Measurements from ENCODE around the gene NOX1. TPM values are rescaled to one million over a fixed set of nuclear protein-coding genes. Genes with fewer than 3 reads are reported as not detected.
"Not testable (repeated sequence)": the region's sequence is repeated elsewhere in the genome, so short reads cannot be mapped to it uniquely, and the experiment has no call there.

Gene NOX1
- total RNA-seq, 2 donors from 2014 or later = not detected

GRCh38 chrX:100819837-100820666 lies 54.1 kb downstream of the NOX1 start, which contains the start of gene CSTF2:
Gene CSTF2 (plus strand): TSS chrX:100820391. CDS start chrX:100820417, 26 bp downstream.
- Histone ChIP-seq H3K27me3 (replicated peaks; ENCODE audit: insufficient read depth) (no peaks in the 10 kb centered on the region), H3K27ac (peak within 1 kb of the TSS in 1 of 2 donors; percentile 12), H3K4me1 (ENCODE audit: control insufficient read depth in 1 of 2, low read depth in 2 of 2) (no peaks in the 10 kb centered on the region), H3K9me3 (no peaks in the 10 kb centered on the region), H3K4me3 (peak within 1 kb of the TSS; percentile 73), H3K36me3 (peaks cover 4% of the 10 kb centered on the region)
- DNase-seq (ENCODE audit: low spot score) (peak; percentile 6), ATAC-seq (ENCODE audit: insufficient number of reproducible peaks, low FRiP score, low read depth) (peak; percentile 50)
- TF ChIP-seq CTCF (IDR thresholded peaks at IDR 0.05) = peak; percentile 14

- no peak for ATAC-seq (ENCODE audit: insufficient number of reproducible peaks, low FRiP score, low read depth)
- peak overlapping the region in 1 of 2 donors; percentile 12 for H3K27ac ChIP-seq
These were observed 54.7 kb downstream of the NOX1 start for GRCh38 chrX:100819534-100819836.

GRCh38 chrX:100817340-100817739 lies 56.8 kb downstream of the NOX1 start:
- no peaks in the 10 kb centered on the region for H3K27me3 ChIP-seq (replicated peaks; ENCODE audit: insufficient read depth)
- no peaks in the 10 kb centered on the region for H3K9me3 ChIP-seq
- ATAC-seq (ENCODE audit: insufficient number of reproducible peaks, low FRiP score, low read depth) (no peak), DNase-seq (ENCODE audit: low spot score) (no peak)
- no peaks in the 10 kb centered on the region for H3K36me3 ChIP-seq
- no peak overlapping the region for H3K27ac ChIP-seq
- no peak overlapping the region for H3K4me3 ChIP-seq
- TF ChIP-seq CTCF (IDR thresholded peaks at IDR 0.05) = no peak
- no peaks in the 10 kb centered on the region for H3K4me1 ChIP-seq (ENCODE audit: control insufficient read depth in 1 of 2, low read depth in 2 of 2)

More at GRCh38 chrX:100819534-100819836, 54.7 kb downstream of the NOX1 start:
- no peak for TF ChIP-seq CTCF (IDR thresholded peaks at IDR 0.05)
- Histone ChIP-seq H3K27me3 (replicated peaks; ENCODE audit: insufficient read depth) (no peaks in the 10 kb centered on the region), H3K9me3 (no peaks in the 10 kb centered on the region), H3K4me3 (peak overlapping the region; percentile 73), H3K36me3 (peaks cover 4% of the 10 kb centered on the region), H3K4me1 (ENCODE audit: control insufficient read depth in 1 of 2, low read depth in 2 of 2) (no peaks in the 10 kb centered on the region)
- no peak for DNase-seq (ENCODE audit: low spot score)

GRCh38 chrX:100812216-100813158 lies 61.7 kb downstream of the NOX1 start:
- Histone ChIP-seq H3K4me3 (no peak overlapping the region), H3K4me1 (ENCODE audit: control insufficient read depth in 1 of 2, low read depth in 2 of 2) (no peaks in the 10 kb centered on the region), H3K27me3 (replicated peaks; ENCODE audit: insufficient read depth) (no peaks in the 10 kb centered on the region), H3K27ac (no peak overlapping the region), H3K9me3 (no peaks in the 10 kb centered on the region), H3K36me3 (no peaks in the 10 kb centered on the region)
- TF ChIP-seq CTCF (IDR thresholded peaks at IDR 0.05) = no peak
- DNase-seq (ENCODE audit: low spot score) = no peak
- ATAC-seq (ENCODE audit: insufficient number of reproducible peaks, low FRiP score, low read depth) = no peak

- not testable (repeated sequence) for H3K36me3 ChIP-seq; H3K27ac ChIP-seq; H3K9me3 ChIP-seq; H3K4me1 ChIP-seq (ENCODE audit: control insufficient read depth in 1 of 2, low read depth in 2 of 2); ATAC-seq (ENCODE audit: insufficient number of reproducible peaks, low FRiP score, low read depth); H3K4me3 ChIP-seq; H3K27me3 ChIP-seq (replicated peaks; ENCODE audit: insufficient read depth); DNase-seq (ENCODE audit: low spot score)
These were observed 65.9 kb downstream of the NOX1 start for GRCh38 chrX:100808265-100808664.

Measured in thoracic aorta (tissue), 2 donors.